Head of caudate nucleus (tissue), 42 donors: ENCODE data around the gene CDC20B.
A peak's percentile ranks its signal among the peaks of the same experiment; 100 is the strongest.

Experiments
- DNase-seq, 42 donors: peaks; one replicate each; pipeline versions ENCODE4 v3.0.0 to v3.0.0-alpha.2; 2020 to 2021; ENCODE audit warnings: mixed read lengths in 7 of 42
- intact Hi-C: fragments of 100-400 bp; cut with DNase I; formaldehyde crosslinking; loops from one replicate; pipeline ENCODE4 v1.15.0; 2022

The CDC20B gene

DNA sequence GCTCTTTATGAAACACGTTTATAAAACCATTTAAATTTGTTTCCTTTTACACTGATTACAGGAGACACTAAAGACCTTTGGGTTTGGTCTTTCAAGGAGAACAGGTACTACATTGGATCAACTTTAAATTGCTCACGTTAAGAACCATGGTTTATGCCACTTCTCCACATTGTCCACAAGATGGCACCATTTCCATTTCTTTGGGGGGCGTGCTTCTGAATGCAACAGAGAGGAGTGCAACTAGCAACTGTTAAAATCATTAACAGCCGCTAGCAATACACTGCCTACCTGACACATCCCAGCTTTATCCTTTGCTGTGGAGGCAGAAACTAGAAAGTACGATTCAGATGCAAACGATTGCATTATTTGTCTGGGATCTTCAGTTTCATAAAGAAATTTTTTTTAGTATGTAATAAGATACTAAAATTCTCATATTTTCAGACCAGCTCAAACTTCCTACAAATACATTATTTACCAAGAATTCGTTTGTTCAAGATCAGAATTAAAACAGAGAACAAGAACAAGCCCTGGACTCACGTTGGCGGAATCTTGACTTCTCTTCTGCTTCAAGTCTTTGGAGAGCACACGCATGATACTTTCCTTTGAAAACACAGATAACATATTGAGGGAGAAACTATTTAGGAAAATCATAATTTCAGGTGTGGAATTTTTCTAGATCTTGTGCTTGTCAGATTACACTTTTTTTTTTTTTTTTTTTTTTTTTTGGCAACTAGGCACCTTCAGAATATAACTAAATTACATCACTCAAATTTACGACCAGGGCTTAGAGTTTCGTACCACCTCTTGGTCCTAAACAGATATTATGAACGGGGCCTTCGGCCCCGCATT, 702 bp downstream of the CDC20B start:
- intact Hi-C loops = loop anchor here (5.0 to 10.0 kb wide), 2 partner anchors 60 to 523 kb away; partner anchors contain the start of gene CCNO
- DNase-seq = peak in 38 of 42 donors; percentile 7 to 83 (median 58)

GRCh38 chr5:55171471-55171870, 1.5 kb downstream of the CDC20B start:
- intact Hi-C loops = loop anchor here (5.0 to 10.0 kb wide), 2 partner anchors 61 to 523 kb away; partner anchors contain the start of gene CCNO

DNA sequence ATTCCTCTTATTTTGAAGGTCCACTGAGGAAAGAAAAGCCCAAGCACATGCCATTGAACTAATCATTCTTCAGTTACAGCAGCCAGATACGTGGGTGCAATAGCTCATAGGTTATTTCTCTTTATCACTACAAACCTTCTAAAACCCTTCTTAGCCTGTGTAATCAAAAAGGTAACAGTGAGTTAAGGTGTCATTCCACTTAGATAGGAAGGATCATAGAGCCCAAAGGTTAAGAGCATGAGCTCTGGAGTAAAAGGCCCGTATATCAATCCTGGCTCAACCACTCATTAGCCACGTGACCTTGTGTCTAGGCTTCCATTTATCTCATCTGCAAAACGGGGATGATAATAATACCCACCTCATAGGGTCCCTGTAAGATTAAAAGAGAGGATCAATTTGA, 10.3 kb downstream of the CDC20B start:
- intact Hi-C loops = no loop called here
- DNase-seq = no peak

More at GRCh38 chr5:55171471-55171870, 1.5 kb downstream of the CDC20B start:
- DNase-seq = no peak

- no peak for DNase-seq
- intact Hi-C loops = no loop called here
These were observed 12.3 kb downstream of the CDC20B start for GRCh38 chr5:55160493-55161209.

GRCh38 chr5:55159763-55160492, 13.0 kb downstream of the CDC20B start, which contains the start of gene GPX8:
Gene GPX8 (plus strand): TSS chr5:55160171. CDS start chr5:55160193, 22 bp downstream.
- intact Hi-C loops = no loop called here
- DNase-seq = peak in 3 of 42 donors; percentile 16 to 46 (median 21)

DNA sequence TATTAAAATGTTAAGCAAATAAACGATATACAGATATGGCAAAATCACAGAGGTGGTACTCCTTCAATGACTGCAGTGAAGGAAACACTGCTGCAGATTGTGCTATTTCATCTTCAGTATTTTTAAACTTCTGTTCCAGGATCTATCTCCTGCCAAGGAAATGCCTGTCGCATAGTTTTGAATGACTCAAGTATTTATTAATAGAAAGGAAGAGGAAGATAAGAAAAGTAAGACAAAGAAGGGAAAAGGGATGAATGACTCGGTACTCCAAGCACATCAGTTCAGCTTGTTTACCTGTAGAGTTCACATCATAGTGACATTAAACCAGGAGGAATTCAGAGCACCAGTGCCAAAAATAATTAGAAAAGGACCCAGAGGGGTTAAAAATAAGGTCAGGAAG, 18.1 kb downstream of the CDC20B start:
- no peak for DNase-seq
- intact Hi-C loops = no loop called here

- DNase-seq = no peak
- intact Hi-C loops = no loop called here
These were observed 20.8 kb downstream of the CDC20B start for GRCh38 chr5:55151923-55152842.

- intact Hi-C loops = loop anchor here (10.0 kb wide), 1 partner anchor 245 kb away; no protein-coding TSS in a partner anchor
- DNase-seq = no peak
These were observed 23.6 kb downstream of the CDC20B start for GRCh38 chr5:55149308-55149795.

- peak; percentile 26 to 91 (median 76) for DNase-seq
- intact Hi-C loops = loop anchor here (10.0 kb wide), 1 partner anchor 242 kb away; no protein-coding TSS in a partner anchor
These were observed 26.3 kb downstream of the CDC20B start for GRCh38 chr5:55146543-55147151.

DNA sequence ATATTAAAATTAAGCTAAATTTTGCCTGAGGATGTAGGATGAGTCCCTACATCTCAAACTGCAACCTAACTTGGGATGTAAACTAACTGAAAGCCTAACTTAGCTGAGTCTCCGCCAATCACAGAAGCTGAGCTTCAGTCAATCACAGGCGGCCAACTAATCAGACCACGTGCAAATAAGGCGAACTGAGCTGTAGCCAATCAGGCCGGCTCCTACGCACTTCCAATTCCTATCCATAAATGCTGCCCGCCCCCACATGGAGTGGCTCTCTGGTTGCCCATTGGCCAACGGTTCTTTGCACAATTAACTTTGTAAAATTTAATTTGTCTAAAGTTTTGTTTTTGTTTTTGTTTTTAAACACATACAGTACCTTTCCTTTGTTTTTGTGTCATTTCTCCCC, 26.9 kb downstream of the CDC20B start:
- intact Hi-C loops = loop anchor here (10.0 kb wide), 1 partner anchor 241 kb away; no protein-coding TSS in a partner anchor
- no peak for DNase-seq

DNA sequence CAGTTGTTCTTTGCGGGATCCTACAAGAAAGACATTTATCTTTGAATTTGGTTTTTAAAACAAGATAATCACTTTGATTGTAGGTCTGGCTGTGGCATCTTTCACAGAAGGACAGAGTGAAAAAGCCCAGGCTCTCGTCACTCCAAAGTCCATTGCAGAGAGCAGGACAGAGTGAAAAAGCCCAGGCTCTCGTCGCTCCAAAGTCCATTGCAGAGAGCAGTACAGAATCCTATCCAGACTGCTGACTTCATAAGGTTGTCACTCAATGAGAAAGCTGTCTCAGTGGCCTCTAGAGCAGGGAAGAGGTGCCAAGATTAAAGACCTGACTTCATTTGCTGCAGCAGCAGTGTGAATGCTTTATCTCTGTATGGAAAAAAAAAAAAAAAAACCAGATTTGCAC, 29.4 kb downstream of the CDC20B start:
- intact Hi-C loops = loop anchor here (10.0 kb wide), 1 partner anchor 239 kb away; no protein-coding TSS in a partner anchor
- DNase-seq = no peak

GRCh38 chr5:55141945-55142690, 30.9 kb downstream of the CDC20B start:
- intact Hi-C loops = loop anchor here (10.0 kb wide), 1 partner anchor 237 kb away; no protein-coding TSS in a partner anchor
- no peak for DNase-seq

GRCh38 chr5:55140908-55141665, 31.9 kb downstream of the CDC20B start:
- no peak for DNase-seq
- intact Hi-C loops = loop anchor here (10.0 kb wide), 1 partner anchor 236 kb away; no protein-coding TSS in a partner anchor

DNA sequence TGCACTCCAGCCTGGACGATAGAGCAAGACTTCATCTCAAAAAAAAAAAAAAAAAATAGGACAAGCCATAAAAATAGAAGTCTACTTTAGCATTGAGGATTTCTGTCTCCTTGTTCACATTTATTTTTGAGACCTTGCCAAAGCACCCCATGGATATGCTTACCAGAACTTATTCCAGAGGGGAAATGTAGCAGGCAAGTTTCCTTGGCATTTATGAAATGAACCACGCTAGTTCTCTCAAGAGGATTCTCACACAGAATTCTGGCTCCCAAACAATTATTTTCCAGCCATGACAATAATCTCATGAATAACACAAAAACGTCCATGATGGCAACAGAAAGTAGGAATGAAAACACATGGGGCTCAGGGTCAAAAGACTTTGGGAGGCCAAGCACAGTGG, 36.5 kb downstream of the CDC20B start:
- intact Hi-C loops = no loop called here
- no peak for DNase-seq

DNA sequence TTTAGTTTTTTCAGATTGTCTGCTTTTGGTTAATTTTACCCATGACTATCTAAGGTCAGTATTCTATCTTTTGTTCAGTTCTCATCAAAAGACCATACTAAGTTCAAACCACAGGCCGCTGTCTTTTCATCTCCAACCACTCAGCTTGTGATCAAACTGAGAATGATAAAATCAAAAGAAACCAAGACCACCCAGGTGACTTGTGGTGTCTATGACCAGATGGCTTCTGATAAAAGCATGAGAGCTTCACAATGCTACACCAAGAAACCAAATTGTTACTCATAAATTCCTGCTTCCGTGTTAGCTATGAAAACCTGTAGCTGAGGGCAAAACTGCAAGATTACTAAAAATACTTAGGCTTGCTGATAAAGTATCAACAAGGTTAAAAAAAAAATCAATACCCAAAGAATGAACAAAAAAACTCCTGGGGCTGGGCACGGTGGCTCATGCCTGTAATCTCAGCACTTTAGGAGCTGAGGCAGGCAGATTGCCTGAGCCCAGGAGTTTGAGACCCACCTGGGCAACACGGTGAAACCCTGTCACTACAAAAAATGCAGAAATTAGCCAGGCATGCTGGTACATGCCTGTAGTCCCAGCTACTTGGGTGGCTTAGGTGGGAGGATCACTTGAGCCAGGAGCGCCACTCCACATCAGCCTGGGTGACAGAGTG, 38.8 kb downstream of the CDC20B start:
- no peak for DNase-seq
- intact Hi-C loops = no loop called here
